Peyer's patch (tissue), 4 donors: ENCODE measurements around the gene TOP1. TPM values are rescaled to one million over a fixed set of nuclear protein-coding genes. Genes with fewer than 3 reads are reported as not detected.

ENCODE experiments used
- small RNA-seq, 2 donors: library from RNA; depleted of rRNA; stranded (forward); fragments of <200 nt; gene quantifications; one replicate each; pipeline ENCODE3, GENCODE V24; 2016
- total RNA-seq, 4 donors: library from RNA; depleted of rRNA; stranded (reverse); fragments of >200 nt; gene quantifications; one replicate each; pipeline ENCODE4 v1.1.0, GENCODE V29; 2016

The TOP1 gene
- total RNA-seq, 4 donors from 2014 or later: 34.4 to 72.6 (median 39.8) TPM

Small RNAs within 50 kb of the gene (small RNA-seq; reads per million reads assigned to genes)
- 0 reads per million in 2 donors for gene MIR6871
- 0 to 0.25 reads per million in 2 donors for gene RNU2-52P

Other genes starting within 250 kb of the TOP1 start
- gene PLCG1, start 108.7 kb downstream of the TOP1 start, total RNA-seq: 100 to 1,000 TPM in 3 of 4 donors, 10 to 100 TPM in 1; 93.0 to 357 (median 191) TPM